Pancreas (tissue), 10 donors: Measurements from ENCODE around the gene APOBEC3A. TPM values are rescaled to one million over a fixed set of nuclear protein-coding genes. Genes with fewer than 3 reads are reported as not detected.

Experiments used
- ATAC-seq, 4 donors: fragments of 200-7000 bp; cut with Tn5 transposase; one replicate each; pipeline versions ENCODE4 v1.8.0 to v1.9.1; 2020; ENCODE audit warnings: mild to moderate bottlenecking in 4 of 4, moderate library complexity in 4 of 4
- DNase-seq, 6 donors: peaks; one replicate each; pipeline ENCODE4 v3.0.0-alpha.2; 2020
- FAIRE-seq: peaks from 2 replicates; lab custom pipeline; 2012; peaks lifted over from hg19 to GRCh38; lab: Jason Lieb, UNC
- H3K27ac ChIP-seq, 4 donors: fragments of 200-600 bp; sonication (generic); 1 replicate in 3 of 4; 2 replicates in 1 of 4; pipeline versions ENCODE4 v1.5.0 to v1.8.0; 2020
- H3K27me3 ChIP-seq, 4 donors: fragments of 200-600 bp; one replicate each; pipeline ENCODE4 v1.8.0; 2021
- H3K36me3 ChIP-seq, 3 donors: fragments of 200-600 bp; sonication (generic) in 1 of 3; one replicate each; pipeline versions ENCODE4 v1.5.0 to v1.8.0; 2020 to 2021
- H3K4me1 ChIP-seq, 3 donors: fragments of 200-600 bp; one replicate each; pipeline ENCODE4 v1.8.0; 2021
- H3K4me3 ChIP-seq, 4 donors: fragments of 200-600 bp; sonication (generic) in 2 of 4; one replicate each; pipeline versions ENCODE4 v1.5.0 to v1.8.0; 2020 to 2021
- H3K9me3 ChIP-seq, 4 donors: fragments of 200-600 bp; one replicate each; pipeline ENCODE4 v1.8.0; 2021
- CTCF ChIP-seq, 4 donors: fragments of 200-600 bp; sonication (generic) in 3 of 4; IDR thresholded peaks; one replicate each; pipeline versions ENCODE4 v1.5.0 to v1.8.0; 2021; ENCODE audit warnings: antibody characterized with exemption in 4 of 4
- WGBS, 2 donors: extraction: QIAGEN DNeasy Blood & Tissue Kit; methylation state at CpG; one replicate each; pipeline ENCODE4 v1.1.7; 2013; 5-methylcytosine and 5-hydroxymethylcytosine counted together
- intact Hi-C, 3 donors: fragments of 100-400 bp; cut with DNase I; formaldehyde crosslinking; loops; one replicate each; pipeline versions ENCODE4 v1.11.1 to v1.14.2; 2022
- polyA plus RNA-seq, 2 donors: library from polyadenylated mRNA; stranded (reverse); fragments of 200-250 nt; gene quantifications; one replicate each; pipeline ENCODE4 v1.2.3, GENCODE V29; 2013
- total RNA-seq, 6 donors: library from RNA; stranded (reverse); fragmentation: NEBNext Ultra II Directional in 4 of 6; extraction: Animal tissue kit (Norgen Biotek cat#: 25700) in 4 of 6; gene quantifications; one replicate each; pipeline versions ENCODE4 v1.2.1 to v1.2.4, GENCODE V29; 2021 to 2023
- donor health status: healthy with polysubstance abuse.
- donor health status: DM: no; HTN: no; CAD: no; lungs with moderate emphysema.
- donor health status: DM: no; HTN: no; CAD: no.
- donor health status: control.
- donor health status: control.
- donor health status: Bipolar disorder and iron deficiency.
- donor health status: DM: yes; HTN: yes; CAD: no.
- donor health status: DM: no; HTN: no; CAD: no.
- donor health status: DM: no; HTN: no; CAD: no.
- donor health status: DM: yes; HTN: yes; CAD: no.

Gene APOBEC3A
- total and polyA plus RNA-seq, 8 donors, result 0.07 to 1.1 (median 0.46) TPM; not detected in 2

- ATAC-seq (no peak), DNase-seq (no peak), FAIRE-seq (no peak)
- Histone ChIP-seq H3K36me3 (no peaks in the 10 kb centered on the region), H3K4me3 (no peak overlapping the region), H3K27me3 (no peaks in the 10 kb centered on the region), H3K4me1 (peaks cover 0 to 8% (median 0%) of the 10 kb centered on the region in 3 donors), H3K9me3 (no peaks in the 10 kb centered on the region), H3K27ac (no peak overlapping the region)
- TF ChIP-seq CTCF (IDR thresholded peaks at IDR 0.05), result no peak
- intact Hi-C loops, result no loop called here
- WGBS, 2 donors, result 85 to 90% methylated on average over 14 of the region's 14 CpGs
Measured at GRCh38 chr22:38965614-38966379, 8.4 kb downstream of the APOBEC3A start.

GRCh38 chr22:38966380-38966702, 8.9 kb downstream of the APOBEC3A start:
- DNase-seq, result no peak
- Histone ChIP-seq H3K27ac (no peak overlapping the region), H3K4me1 (peaks cover 0 to 8% (median 0%) of the 10 kb centered on the region in 3 donors), H3K27me3 (no peaks in the 10 kb centered on the region), H3K36me3 (no peaks in the 10 kb centered on the region), H3K4me3 (no peak overlapping the region), H3K9me3 (no peaks in the 10 kb centered on the region)
- ATAC-seq, result no peak
- intact Hi-C loops, result no loop called here
- no peak for TF ChIP-seq CTCF (IDR thresholded peaks at IDR 0.05)
- 51 to 64% methylated on average over 5 of the region's 5 CpGs for WGBS, 2 donors
- no peak for FAIRE-seq

- Histone ChIP-seq H3K36me3 (no peaks in the 10 kb centered on the region), H3K4me1 (peaks cover 0 to 8% (median 0%) of the 10 kb centered on the region in 3 donors), H3K27ac (no peak overlapping the region), H3K9me3 (no peaks in the 10 kb centered on the region), H3K4me3 (no peak overlapping the region), H3K27me3 (no peaks in the 10 kb centered on the region)
- WGBS, 2 donors, result 89 to 90% methylated on average over 7 of the region's 7 CpGs
- ATAC-seq, result no peak
- TF ChIP-seq CTCF (IDR thresholded peaks at IDR 0.05), result no peak
- intact Hi-C loops, result no loop called here
- no peak for FAIRE-seq
- DNase-seq, result no peak
Measured at GRCh38 chr22:38966942-38967341, 9.5 kb downstream of the APOBEC3A start.

- intact Hi-C loops, result no loop called here
- FAIRE-seq, result no peak
- peak in 1 of 6 donors; percentile 45 for DNase-seq
- Histone ChIP-seq H3K4me3 (no peak overlapping the region), H3K27me3 (no peaks in the 10 kb centered on the region), H3K27ac (no peak overlapping the region), H3K4me1 (peaks cover 0 to 8% (median 0%) of the 10 kb centered on the region in 3 donors), H3K36me3 (no peaks in the 10 kb centered on the region), H3K9me3 (no peaks in the 10 kb centered on the region)
- TF ChIP-seq CTCF (IDR thresholded peaks at IDR 0.05), result no peak
- WGBS, 2 donors, result 73 to 78% methylated on average over 15 of the region's 15 CpGs
- ATAC-seq, result peak in 1 of 4 donors; percentile 20
Measured at GRCh38 chr22:38967451-38968450, 10.3 kb downstream of the APOBEC3A start.
